Esophagus muscularis mucosa (tissue), 4 donors: ENCODE results near the gene CTRB2. TPM values are rescaled to one million over a fixed set of nuclear protein-coding genes. Genes with fewer than 3 reads are reported as not detected.

Source experiments
- DNase-seq: peaks from one replicate; pipeline ENCODE4 v3.0.0-alpha.2; 2017; ENCODE audit errors: extremely low spot score
- H3K27ac ChIP-seq, 4 donors: fragments of 200-600 bp; sonication (generic); replicated peaks in 1 of 4; 1 replicate in 3 of 4; 2 replicates in 1 of 4; pipeline ENCODE4 v1.5.1; 2016 to 2019; ENCODE audit warnings: mild to moderate bottlenecking in 1 of 4
- H3K27me3 ChIP-seq, 4 donors: fragments of 200-600 bp; sonication (generic); one replicate each; pipeline versions ENCODE4 v1.5.1 to v1.6.0; 2016 to 2019
- H3K36me3 ChIP-seq, 4 donors: fragments of 200-600 bp; sonication (generic); one replicate each; pipeline ENCODE4 v1.5.1; 2016 to 2019
- H3K4me1 ChIP-seq, 4 donors: fragments of 200-600 bp; sonication (generic); one replicate each; pipeline ENCODE4 v1.5.1; 2016 to 2019
- H3K4me3 ChIP-seq, 4 donors: fragments of 200-600 bp; sonication (generic); 1 replicate in 2 of 4; 2 replicates in 2 of 4; pipeline ENCODE4 v1.5.1; 2016 to 2019; ENCODE audit warnings: mild to moderate bottlenecking in 4 of 4, moderate library complexity in 1 of 4
- H3K9me3 ChIP-seq, 4 donors: fragments of 200-600 bp; sonication (generic); 1 replicate in 3 of 4; 2 replicates in 1 of 4; pipeline ENCODE4 v1.5.1; 2016 to 2019
- CTCF ChIP-seq, 3 experiments: fragments of 200-600 bp in 2 of 3; fragments of 450-650 bp in 1 of 3; sonication (generic) in 2 of 3; IDR thresholded peaks; one replicate each; pipeline ENCODE4 v1.5.1; 2017 to 2019; ENCODE audit warnings: antibody characterized with exemption in 3 of 3, mild to moderate bottlenecking in 2 of 3, moderate library complexity in 1 of 3
- EP300 ChIP-seq: sonication (generic); formaldehyde crosslinking; IDR thresholded peaks from one replicate; pipeline ENCODE4 v1.6.1; 2017; ENCODE audit warnings: antibody characterized with exemption
- POLR2A ChIP-seq: fragments of 450-650 bp; IDR thresholded peaks from one replicate; pipeline ENCODE4 v1.6.1; 2017; ENCODE audit warnings: antibody characterized with exemption, moderate library complexity, mild to moderate bottlenecking, low read depth
- POLR2AphosphoS5 ChIP-seq, 2 donors: sonication (generic); formaldehyde crosslinking; IDR thresholded peaks; one replicate each; pipeline ENCODE4 v1.6.1; 2017; ENCODE audit warnings: antibody characterized with exemption in 2 of 2
- WGBS: methylation state at CpG from one replicate; pipeline ENCODE4 v1.1.5; 2018; 5-methylcytosine and 5-hydroxymethylcytosine counted together
- intact Hi-C: fragments of 100-400 bp; cut with DNase I; formaldehyde crosslinking; loops from one replicate; pipeline ENCODE4 v1.15.1; 2023
- total RNA-seq, 4 donors: library from RNA; depleted of rRNA; stranded (reverse); fragments of >200 nt; gene quantifications; one replicate each; pipeline versions ENCODE4 v1.1.0 to v1.2.1, GENCODE V29; 2016

CTRB2 gene
- not detected for total RNA-seq

DNA sequence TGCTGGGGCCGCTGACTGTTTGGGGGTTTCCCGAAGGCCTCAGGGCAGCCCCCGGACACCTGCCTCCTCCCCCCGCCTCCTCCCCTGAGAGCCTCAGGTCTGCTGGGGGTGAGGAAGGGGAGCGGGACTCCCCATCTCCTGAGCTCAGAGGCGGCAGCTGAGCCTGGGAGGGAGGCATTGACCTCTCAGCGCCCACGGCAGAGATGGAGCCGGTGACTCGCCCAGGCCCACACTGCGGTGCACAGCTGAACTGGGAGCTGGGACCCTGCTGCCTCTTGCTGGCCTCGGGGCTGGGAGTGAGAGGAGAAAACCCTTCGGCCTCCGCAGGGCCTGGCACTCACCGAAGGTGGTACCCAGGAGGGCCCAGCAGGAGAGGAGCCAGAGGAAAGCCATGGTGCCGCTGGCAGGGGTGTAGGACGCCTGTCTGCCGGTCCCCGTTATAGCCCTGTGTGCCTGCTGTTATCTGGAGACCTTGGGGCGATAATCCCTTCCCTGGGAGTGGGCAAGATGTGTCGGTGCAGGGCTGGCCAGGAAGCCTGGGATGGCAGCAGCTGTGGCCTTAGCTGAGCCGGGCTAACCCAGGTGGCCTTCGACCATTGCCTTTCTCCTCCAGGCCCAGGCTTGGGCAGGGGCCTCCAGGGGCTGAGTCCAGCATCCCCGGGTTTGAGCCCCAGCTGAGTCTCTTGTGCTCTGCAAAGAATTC is at the start of gene CTRB2:
TSS of gene CTRB2 (minus strand) at position 413 of the 703 bp plus-strand sequence. CDS start at position 393, 20 bp downstream.
- WGBS = 86% methylated on average over 12 of the region's 24 CpGs
- Histone ChIP-seq H3K4me1 (no peaks in the 10 kb centered on the region), H3K9me3 (no peaks in the 10 kb centered on the region), H3K27me3 (peaks cover 0 to 14% (median 2%) of the 10 kb centered on the region in 4 donors), H3K27ac (no peak within 1 kb of the TSS), H3K4me3 (no peak within 1 kb of the TSS), H3K36me3 (no peaks in the 10 kb centered on the region)
- intact Hi-C loops = no loop called here
- no peak for DNase-seq
- TF ChIP-seq POLR2AphosphoS5 (IDR thresholded peaks at IDR 0.05) (no peak), EP300 (no peak), CTCF (IDR thresholded peaks at IDR 0.05) (no peak), POLR2A (no peak)

DNA sequence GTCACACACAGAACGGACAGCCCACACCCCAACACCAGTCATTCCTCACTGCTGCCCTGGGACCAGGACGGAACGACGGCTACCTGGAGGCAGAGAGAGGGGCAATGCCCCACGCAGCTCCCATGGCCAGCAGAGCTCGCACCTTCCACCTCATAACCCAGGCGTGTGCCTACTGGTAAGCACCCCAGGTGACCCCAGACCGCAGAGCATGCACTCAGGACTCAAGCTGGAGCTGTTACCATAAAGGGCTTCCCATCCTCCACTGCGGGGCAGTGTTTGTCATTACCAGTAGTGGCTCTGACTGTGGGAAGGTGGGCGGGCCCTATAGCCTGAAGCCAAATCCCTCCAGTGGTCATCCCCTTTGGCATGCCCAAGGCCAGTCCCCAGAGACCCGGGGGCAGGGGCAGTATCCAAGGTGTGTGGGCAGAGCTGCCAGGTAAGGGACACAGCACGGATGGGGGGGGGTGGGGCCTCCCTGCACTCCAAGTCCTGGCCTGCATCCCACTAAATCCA is 49.2 kb upstream of the CTRB2 start:
- 86% methylated on average over 6 of the region's 12 CpGs for WGBS
- peak overlapping the region in 1 of 4 donors; percentile 32 for H3K4me3 ChIP-seq
- no peak for TF ChIP-seq POLR2A
- no peak for TF ChIP-seq CTCF (IDR thresholded peaks at IDR 0.05)
- no peak for TF ChIP-seq EP300
- no peak for TF ChIP-seq POLR2AphosphoS5 (IDR thresholded peaks at IDR 0.05)
- no peaks in the 10 kb centered on the region for H3K9me3 ChIP-seq
- intact Hi-C loops = no loop called here
- peak overlapping the region; percentile 69 to 95 (median 92) for H3K27ac ChIP-seq
- no peak for DNase-seq
- H3K4me1 ChIP-seq = peaks cover 77 to 95% (median 90%) of the 10 kb centered on the region in 4 donors
- H3K36me3 ChIP-seq = no peaks in the 10 kb centered on the region
- H3K27me3 ChIP-seq = no peaks in the 10 kb centered on the region

DNA sequence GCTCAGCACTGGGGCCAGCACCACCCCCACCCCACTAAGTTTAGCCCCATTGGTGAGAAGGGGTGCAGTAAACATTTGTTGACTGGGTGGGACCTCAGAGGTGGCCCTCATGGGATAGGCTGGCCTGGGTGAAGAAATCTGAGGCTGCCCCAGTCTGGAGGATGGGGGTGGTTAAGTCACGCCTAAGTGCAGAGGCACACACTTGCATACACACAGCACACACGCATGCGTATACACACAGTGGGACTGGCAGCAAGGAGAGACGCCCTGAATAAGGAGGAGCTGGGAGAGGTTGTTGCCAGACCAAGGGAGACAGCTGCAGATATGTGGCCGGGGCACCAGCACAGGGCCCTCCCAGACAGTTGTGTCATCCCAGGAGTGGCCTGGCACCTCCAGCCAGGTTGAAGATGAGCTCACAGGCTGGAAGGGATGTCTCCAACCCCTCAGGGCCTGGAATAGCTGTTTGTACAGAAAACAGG is 47.4 kb upstream of the CTRB2 start:
- no peak for DNase-seq
- Histone ChIP-seq H3K36me3 (no peaks in the 10 kb centered on the region), H3K9me3 (no peaks in the 10 kb centered on the region), H3K4me3 (no peak overlapping the region), H3K4me1 (peaks cover 87 to 99% (median 94%) of the 10 kb centered on the region in 4 donors), H3K27me3 (no peaks in the 10 kb centered on the region), H3K27ac (peak overlapping the region; percentile 90 to 95 (median 92))
- WGBS = 45% methylated on average over 5 of the region's 5 CpGs
- intact Hi-C loops = no loop called here
- TF ChIP-seq CTCF (IDR thresholded peaks at IDR 0.05) (no peak), POLR2AphosphoS5 (IDR thresholded peaks at IDR 0.05) (peak in 1 of 2 donors; percentile 21)

DNA sequence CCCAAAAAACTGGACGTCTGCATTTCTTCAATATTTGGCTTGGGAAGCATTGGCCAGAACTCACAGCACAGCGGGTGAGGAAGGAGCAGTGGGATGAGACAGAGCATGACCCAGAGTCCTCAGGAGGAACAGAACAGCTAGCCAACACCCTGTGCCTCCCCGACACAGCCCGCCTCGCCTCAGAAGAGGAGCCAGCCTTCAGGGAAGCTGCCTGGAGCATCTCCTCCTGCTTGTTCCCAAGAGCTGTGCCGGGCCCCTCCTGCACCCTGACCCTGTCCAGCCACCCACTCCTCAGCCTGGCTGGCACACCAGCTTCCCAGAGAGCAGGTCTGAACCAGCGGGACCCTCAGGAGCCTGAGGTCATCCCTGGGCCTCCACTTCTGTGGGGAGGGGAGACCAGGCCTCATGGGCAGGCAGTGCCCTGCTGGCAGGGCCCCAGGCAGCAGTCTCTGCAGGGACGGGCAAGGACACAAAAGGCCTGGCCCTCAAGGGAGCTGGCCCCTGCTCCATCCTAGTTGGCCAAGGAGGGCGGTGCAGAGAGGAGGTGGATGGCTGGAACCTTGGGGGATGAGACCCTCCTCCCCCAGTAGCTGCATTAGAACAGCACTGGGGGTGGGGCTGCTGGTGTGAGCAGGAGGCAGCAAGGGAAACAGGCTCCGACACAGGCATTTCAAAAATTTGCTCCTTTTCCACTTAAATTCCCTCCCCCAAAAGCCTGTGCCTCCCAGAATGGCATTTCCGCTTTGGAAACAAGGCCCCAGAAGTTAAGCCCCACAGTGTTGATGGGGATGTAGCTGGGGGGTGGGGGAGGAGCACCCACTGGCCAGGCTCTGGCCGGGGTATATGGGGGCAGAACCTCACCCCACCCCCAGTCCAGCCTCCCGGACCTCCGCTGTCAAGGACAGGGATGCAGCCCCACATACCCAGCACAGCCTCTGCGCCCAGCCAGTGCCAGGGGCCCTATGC is 46.3 kb upstream of the CTRB2 start:
- WGBS = 59% methylated on average over 8 of the region's 15 CpGs
- no peak for TF ChIP-seq POLR2AphosphoS5 (IDR thresholded peaks at IDR 0.05)
- TF ChIP-seq EP300 = no peak
- no peak for TF ChIP-seq POLR2A
- TF ChIP-seq CTCF (IDR thresholded peaks at IDR 0.05) = no peak
- intact Hi-C loops = no loop called here
- no peak for DNase-seq
- no peaks in the 10 kb centered on the region for H3K36me3 ChIP-seq
- H3K9me3 ChIP-seq = no peaks in the 10 kb centered on the region
- no peaks in the 10 kb centered on the region for H3K27me3 ChIP-seq
- H3K4me3 ChIP-seq = peak overlapping the region in 1 of 4 donors; percentile 24
- H3K27ac ChIP-seq = peak overlapping the region; percentile 90 to 95 (median 92)
- peaks cover 90 to 99% (median 97%) of the 10 kb centered on the region in 4 donors for H3K4me1 ChIP-seq
